Measurements from ENCODE around the gene SYMPK.

GRCh38 chr19:45874620-45874966 is 11.6 kb upstream of the SYMPK start:
- TF ChIP-seq, protein P1, sequence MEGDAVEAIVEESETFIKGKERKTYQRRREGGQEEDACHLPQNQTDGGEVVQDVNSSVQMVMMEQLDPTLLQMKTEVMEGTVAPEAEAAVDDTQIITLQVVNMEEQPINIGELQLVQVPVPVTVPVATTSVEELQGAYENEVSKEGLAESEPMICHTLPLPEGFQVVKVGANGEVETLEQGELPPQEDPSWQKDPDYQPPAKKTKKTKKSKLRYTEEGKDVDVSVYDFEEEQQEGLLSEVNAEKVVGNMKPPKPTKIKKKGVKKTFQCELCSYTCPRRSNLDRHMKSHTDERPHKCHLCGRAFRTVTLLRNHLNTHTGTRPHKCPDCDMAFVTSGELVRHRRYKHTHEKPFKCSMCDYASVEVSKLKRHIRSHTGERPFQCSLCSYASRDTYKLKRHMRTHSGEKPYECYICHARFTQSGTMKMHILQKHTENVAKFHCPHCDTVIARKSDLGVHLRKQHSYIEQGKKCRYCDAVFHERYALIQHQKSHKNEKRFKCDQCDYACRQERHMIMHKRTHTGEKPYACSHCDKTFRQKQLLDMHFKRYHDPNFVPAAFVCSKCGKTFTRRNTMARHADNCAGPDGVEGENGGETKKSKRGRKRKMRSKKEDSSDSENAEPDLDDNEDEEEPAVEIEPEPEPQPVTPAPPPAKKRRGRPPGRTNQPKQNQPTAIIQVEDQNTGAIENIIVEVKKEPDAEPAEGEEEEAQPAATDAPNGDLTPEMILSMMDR (IDR thresholded peaks at IDR 0.05) = no peak
- TF ChIP-seq POLR2A (IDR thresholded peaks at IDR 0.05) = no peak

Measured in Peyer's patch (tissue), 4 donors.